ENCODE measurements around the gene SPIC.
A peak's percentile ranks its signal among the peaks of the same experiment; 100 is the strongest.

Gene SPIC

DNA sequence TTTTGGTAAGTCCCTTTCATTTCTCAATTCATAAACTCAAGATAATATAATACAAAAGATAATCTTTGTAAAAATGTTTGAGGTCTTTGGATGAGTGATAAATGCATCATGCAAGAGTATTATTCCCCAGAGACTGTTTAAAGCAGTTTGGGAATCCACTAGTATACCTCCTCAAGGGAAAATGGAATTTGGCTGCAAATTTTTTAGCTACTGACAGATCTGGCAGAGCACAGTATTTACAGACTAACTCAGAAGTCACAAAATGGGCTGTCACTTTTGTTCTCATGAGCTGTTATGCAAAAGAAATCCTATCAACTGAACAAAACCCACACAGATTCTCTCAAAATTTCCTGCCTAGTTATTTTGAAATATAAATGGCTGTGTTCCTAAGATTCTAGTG, 9.9 kb downstream of the SPIC start:
- TF ChIP-seq, protein P1, sequence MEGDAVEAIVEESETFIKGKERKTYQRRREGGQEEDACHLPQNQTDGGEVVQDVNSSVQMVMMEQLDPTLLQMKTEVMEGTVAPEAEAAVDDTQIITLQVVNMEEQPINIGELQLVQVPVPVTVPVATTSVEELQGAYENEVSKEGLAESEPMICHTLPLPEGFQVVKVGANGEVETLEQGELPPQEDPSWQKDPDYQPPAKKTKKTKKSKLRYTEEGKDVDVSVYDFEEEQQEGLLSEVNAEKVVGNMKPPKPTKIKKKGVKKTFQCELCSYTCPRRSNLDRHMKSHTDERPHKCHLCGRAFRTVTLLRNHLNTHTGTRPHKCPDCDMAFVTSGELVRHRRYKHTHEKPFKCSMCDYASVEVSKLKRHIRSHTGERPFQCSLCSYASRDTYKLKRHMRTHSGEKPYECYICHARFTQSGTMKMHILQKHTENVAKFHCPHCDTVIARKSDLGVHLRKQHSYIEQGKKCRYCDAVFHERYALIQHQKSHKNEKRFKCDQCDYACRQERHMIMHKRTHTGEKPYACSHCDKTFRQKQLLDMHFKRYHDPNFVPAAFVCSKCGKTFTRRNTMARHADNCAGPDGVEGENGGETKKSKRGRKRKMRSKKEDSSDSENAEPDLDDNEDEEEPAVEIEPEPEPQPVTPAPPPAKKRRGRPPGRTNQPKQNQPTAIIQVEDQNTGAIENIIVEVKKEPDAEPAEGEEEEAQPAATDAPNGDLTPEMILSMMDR (IDR thresholded peaks at IDR 0.05; ENCODE audit: low read depth, low read length, missing control alignments): no peak
- no peak overlapping the region for H3K4me3 ChIP-seq (replicated peaks; ENCODE audit: low read depth, low read length)
- no peak for DNase-seq (ENCODE audit: extremely low read depth, low read depth)

DNA sequence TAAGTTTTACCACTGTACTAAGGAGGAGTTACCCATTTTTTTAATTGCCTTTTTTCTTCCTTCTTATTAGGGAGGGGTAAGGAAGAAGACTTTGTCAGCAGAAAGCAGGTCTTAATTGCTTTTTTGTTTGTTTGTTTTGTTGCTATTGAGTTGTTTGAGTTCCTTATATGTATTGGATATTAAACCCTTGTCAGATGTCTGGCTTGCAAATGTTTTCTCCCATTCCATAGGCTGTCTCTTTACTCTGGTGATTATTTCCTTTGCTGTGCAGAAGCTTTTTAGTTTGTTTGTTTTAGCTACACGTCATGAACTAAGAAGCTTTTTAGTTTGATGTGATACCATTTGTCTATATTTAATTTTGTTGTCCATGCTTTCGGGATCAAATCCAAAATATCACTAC, 13.3 kb downstream of the SPIC start:
- TF ChIP-seq, protein P1 (IDR thresholded peaks at IDR 0.05; ENCODE audit: low read depth, low read length, missing control alignments): no peak
- no peak overlapping the region for H3K4me3 ChIP-seq (replicated peaks; ENCODE audit: low read depth, low read length)
- no peak for DNase-seq (ENCODE audit: extremely low read depth, low read depth)

DNA sequence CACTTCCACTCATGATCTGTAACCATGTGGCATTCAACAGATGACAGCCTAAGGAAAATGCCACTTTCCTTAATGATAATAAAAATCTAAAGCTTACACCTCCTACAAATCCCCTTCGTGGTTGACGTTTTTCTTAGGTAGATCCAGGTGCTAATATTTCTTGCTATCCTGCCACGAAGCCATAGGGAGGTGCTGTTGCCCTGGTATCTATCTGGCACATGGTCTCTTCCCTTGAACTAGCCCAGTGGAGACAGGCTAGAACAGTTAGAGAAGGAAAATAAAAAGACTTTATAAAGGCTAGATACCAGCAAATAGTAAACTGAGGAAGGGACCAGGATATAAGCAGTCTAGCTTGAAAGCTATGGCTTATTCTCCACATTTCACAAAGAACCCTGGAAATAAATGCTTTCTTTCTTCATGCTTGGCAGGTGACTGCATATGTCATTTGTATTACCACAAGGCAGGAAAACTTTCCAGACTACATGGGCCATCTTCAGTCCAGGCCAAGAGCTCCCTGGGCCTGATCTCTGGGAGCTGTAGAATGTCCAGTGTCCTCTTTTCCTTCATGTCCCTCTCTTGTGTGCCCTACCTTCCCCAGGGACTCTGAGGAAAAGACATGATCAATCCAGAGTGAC, 15.3 kb downstream of the SPIC start:
- peak; percentile 2 for DNase-seq (ENCODE audit: extremely low read depth, low read depth)
- H3K4me3 ChIP-seq (replicated peaks; ENCODE audit: low read depth, low read length): no peak overlapping the region
- TF ChIP-seq, protein P1 (IDR thresholded peaks at IDR 0.05; ENCODE audit: low read depth, low read length, missing control alignments): peak; percentile 18

DNA sequence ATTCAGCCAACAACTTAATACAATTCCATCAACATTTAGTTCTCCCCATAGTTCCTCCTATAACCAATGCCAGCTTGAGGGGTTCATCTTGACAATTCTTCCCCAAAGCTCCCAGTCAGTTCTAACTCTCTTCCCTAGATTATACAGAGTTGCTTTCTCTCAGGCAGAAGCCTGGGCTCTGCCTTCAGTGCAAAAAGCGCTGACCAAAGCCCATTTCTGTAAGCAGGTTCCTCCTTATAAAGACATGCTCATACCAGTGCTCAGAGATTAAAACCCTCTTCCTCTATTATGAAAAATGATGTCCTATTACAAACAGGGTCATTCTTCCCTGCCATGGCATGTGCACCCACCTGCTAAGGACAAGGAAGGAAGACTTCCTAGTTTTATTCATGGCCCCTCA, 16.2 kb downstream of the SPIC start:
- no peak overlapping the region for H3K4me3 ChIP-seq (replicated peaks; ENCODE audit: low read depth, low read length)
- TF ChIP-seq, protein P1 (IDR thresholded peaks at IDR 0.05; ENCODE audit: low read depth, low read length, missing control alignments): no peak
- no peak for DNase-seq (ENCODE audit: extremely low read depth, low read depth)

DNA sequence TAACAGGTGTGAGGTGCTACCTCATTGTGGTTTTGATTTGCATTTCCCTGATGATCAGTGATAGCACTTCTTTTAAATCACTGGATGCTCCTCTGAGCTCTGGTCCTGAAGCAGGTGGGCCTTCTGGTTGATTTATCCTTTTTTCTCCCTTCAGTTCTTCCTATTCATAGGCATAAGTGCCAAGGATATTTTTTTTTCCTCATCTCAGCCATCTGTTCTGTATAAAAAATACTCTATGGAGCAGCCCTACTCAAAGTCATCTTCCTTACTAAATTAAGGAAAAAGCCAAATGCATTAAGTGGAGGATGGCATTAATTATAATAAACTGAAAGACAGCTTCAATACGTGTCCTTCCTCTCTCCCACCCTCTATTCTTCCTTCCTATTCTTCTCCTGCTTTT, 18.4 kb downstream of the SPIC start:
- TF ChIP-seq, protein P1 (IDR thresholded peaks at IDR 0.05; ENCODE audit: low read depth, low read length, missing control alignments): no peak
- DNase-seq (ENCODE audit: extremely low read depth, low read depth): no peak
- H3K4me3 ChIP-seq (replicated peaks; ENCODE audit: low read depth, low read length): no peak overlapping the region

DNA sequence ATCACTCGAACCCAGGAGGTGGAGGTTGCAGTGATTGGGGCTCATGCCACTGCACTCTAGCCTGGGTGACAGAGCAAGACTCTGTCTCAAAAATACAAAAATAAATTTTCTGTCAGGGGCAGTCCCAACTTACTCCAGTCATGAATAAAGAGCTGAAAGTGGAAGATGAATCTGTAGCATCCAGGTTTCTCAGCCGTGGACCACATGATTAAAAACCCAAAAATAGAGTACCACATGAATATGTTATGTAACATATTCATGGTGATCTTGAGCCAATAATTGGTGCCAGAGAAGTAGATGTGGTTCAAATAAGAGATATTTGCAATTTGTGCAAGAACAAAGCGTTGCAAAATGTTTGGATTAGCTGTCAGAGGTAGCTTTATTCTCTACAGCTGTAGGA, 23.1 kb downstream of the SPIC start:
- TF ChIP-seq, protein P1 (IDR thresholded peaks at IDR 0.05; ENCODE audit: low read depth, low read length, missing control alignments): no peak
- H3K4me3 ChIP-seq (replicated peaks; ENCODE audit: low read depth, low read length): no peak overlapping the region
- DNase-seq (ENCODE audit: extremely low read depth, low read depth): no peak
